Activated CD4-positive, alpha-beta memory T cell treated with anti-CD3 and anti-CD28 coated beads, Interleukin-2, amount 10 ng/mL, durations not matched to agents 7 days and 5 days (primary cell): Measurements from ENCODE around the gene STON2. TPM values are rescaled to one million over a fixed set of nuclear protein-coding genes. Genes with fewer than 3 reads are reported as not detected.
"Not testable (repeated sequence)": the region's sequence is repeated elsewhere in the genome, so short reads cannot be mapped to it uniquely, and the experiment has no call there.

Source experiments
- CTCF ChIA-PET: fragments of 350-600 bp; sonication (Branson Sonifier 250); formaldehyde crosslinking; loops from one replicate; lab custom pipeline; 2021; ENCODE audit warnings: antibody characterized with exemption, inconsistent platforms; lab: Charles Lee
- POLR2A ChIA-PET: fragments of 350-600 bp; sonication (Branson Sonifier 250); formaldehyde crosslinking; loops from one replicate; lab custom pipeline; 2021; ENCODE audit warnings: antibody characterized with exemption; lab: Charles Lee
- DNase-seq: peaks from one replicate; pipeline ENCODE4 v3.0.0-alpha.2; 2020
- H3K27ac Mint-ChIP-seq: one replicate; pipeline ENCODE4 v1.8.0; 2021; ENCODE audit warnings: mild to moderate bottlenecking, mixed read lengths
- H3K27me3 Mint-ChIP-seq: one replicate; pipeline ENCODE4 v1.8.0; 2021; ENCODE audit warnings: mixed read lengths
- H3K36me3 Mint-ChIP-seq: one replicate; pipeline ENCODE4 v1.8.0; 2021; ENCODE audit warnings: low read depth, mixed read lengths
- H3K4me1 Mint-ChIP-seq: one replicate; pipeline ENCODE4 v1.8.0; 2021; ENCODE audit warnings: mixed read lengths
- H3K4me3 Mint-ChIP-seq: one replicate; pipeline ENCODE4 v1.8.0; 2021; ENCODE audit warnings: mild to moderate bottlenecking, mixed read lengths
- H3K9me3 Mint-ChIP-seq: one replicate; pipeline ENCODE4 v1.8.0; 2021; ENCODE audit warnings: mixed read lengths
- total RNA-seq, 2 experiments: library from RNA; stranded (reverse); gene quantifications; one replicate each; pipeline ENCODE4 v1.2.3, GENCODE V29; 2021

The STON2 gene
- total RNA-seq, 2 experiments from 2014 or later = 3.0 to 4.3 TPM

DNA sequence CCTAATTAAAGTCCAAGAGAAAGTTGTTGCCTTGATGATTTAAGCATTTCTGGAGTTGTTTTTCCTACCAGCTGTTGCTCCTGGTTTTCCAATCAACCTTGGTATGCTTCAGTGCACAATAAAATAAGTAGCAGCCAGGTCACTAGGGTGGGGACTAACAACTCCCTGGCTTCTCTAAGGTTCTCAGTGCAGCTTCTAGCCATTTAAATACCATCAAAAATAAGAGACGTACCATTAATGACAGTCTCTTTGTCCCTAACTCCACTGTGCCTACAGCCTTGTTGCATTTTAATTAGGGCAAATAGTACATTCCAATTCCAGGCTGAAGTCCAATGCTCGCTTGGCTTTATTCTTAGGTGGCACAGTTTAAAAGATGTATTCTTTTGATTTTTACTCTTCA lies 11.8 kb downstream of the STON2 start:
- ChIA-PET CTCF (no interaction called here), POLR2A (no interaction called here)
- H3K27ac Mint-ChIP-seq = no peak overlapping the region
- no peaks in the 10 kb centered on the region for H3K9me3 Mint-ChIP-seq
- H3K4me1 Mint-ChIP-seq = peaks cover 7% of the 10 kb centered on the region
- H3K27me3 Mint-ChIP-seq = peaks cover 27% of the 10 kb centered on the region
- no peak for DNase-seq
- no peak overlapping the region for H3K4me3 Mint-ChIP-seq
- H3K36me3 Mint-ChIP-seq = no peaks in the 10 kb centered on the region

DNA sequence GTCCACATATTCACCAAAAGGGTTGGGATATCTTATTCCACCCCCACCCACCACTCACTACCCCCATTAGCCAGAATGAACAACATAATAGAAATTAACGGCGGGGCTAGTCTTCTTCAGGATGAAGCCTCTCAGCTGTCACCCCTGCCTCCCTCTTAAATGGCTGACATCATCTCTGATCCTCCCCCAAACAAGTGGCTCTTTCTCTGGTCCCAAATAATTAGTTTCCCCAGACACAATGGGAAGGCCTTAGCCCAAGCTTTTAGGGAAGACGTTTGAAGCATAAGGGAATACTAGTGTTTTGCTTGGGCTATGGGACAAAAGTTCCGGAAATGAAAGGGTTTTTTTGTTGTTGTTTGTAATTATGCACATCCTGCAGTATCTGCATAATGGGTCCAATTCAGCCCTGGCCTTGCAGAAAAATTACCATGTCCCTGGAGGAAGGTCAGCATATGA lies 13.8 kb downstream of the STON2 start:
- Mint-ChIP-seq H3K4me3 (no peak overlapping the region), H3K4me1 (peaks cover 7% of the 10 kb centered on the region), H3K9me3 (no peaks in the 10 kb centered on the region), H3K36me3 (no peaks in the 10 kb centered on the region), H3K27ac (no peak overlapping the region), H3K27me3 (peaks cover 24% of the 10 kb centered on the region)
- CTCF ChIA-PET = no interaction called here
- POLR2A ChIA-PET = no interaction called here
- DNase-seq = no peak

DNA sequence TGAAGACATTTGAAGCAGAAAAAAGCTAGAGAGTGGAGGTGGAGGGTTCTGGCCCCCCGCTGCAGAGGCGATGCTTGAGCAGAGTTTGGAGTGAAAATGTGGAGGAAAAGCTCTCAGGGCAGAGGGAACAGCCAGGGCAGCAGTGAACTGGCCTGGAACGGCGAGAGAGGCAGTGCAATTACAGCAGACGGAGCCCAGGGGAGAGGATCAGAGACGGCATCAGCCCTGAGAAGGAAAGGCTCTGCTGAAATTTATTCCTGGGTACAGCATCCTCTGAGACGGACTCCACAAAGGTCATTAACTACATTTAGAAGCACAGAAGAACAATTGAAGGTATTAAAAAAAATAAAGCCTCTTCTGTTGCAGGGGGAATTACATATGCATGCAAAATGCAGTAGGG lies 14.2 kb downstream of the STON2 start:
- Mint-ChIP-seq H3K27ac (no peak overlapping the region), H3K36me3 (no peaks in the 10 kb centered on the region), H3K4me3 (no peak overlapping the region), H3K4me1 (peaks cover 5% of the 10 kb centered on the region), H3K9me3 (no peaks in the 10 kb centered on the region), H3K27me3 (peaks cover 20% of the 10 kb centered on the region)
- CTCF ChIA-PET = no interaction called here
- POLR2A ChIA-PET = no interaction called here
- DNase-seq = no peak

DNA sequence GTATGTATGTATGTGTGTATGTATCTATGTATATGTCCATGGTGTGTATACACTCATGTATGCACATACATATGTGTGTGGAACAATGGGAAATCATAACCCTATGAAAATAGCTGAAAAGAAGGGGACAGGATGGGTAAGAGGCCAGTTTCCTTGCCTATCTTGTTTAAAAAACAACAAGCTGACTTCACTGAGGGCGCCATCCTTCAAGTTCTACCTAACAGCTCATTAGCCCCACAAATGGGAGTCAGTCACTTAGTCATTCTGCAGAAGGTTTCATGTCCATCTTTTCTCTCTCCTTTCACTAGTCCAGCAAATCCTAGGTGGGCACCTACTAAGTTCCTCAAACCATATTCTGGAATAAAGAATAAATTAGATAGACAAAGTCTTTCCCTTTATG lies 14.7 kb downstream of the STON2 start:
- H3K27me3 Mint-ChIP-seq = peaks cover 22% of the 10 kb centered on the region
- H3K27ac Mint-ChIP-seq = no peak overlapping the region
- POLR2A ChIA-PET = no interaction called here
- H3K36me3 Mint-ChIP-seq = no peaks in the 10 kb centered on the region
- no peak for DNase-seq
- CTCF ChIA-PET = no interaction called here
- no peaks in the 10 kb centered on the region for H3K9me3 Mint-ChIP-seq
- peaks cover 3% of the 10 kb centered on the region for H3K4me1 Mint-ChIP-seq
- no peak overlapping the region for H3K4me3 Mint-ChIP-seq

DNA sequence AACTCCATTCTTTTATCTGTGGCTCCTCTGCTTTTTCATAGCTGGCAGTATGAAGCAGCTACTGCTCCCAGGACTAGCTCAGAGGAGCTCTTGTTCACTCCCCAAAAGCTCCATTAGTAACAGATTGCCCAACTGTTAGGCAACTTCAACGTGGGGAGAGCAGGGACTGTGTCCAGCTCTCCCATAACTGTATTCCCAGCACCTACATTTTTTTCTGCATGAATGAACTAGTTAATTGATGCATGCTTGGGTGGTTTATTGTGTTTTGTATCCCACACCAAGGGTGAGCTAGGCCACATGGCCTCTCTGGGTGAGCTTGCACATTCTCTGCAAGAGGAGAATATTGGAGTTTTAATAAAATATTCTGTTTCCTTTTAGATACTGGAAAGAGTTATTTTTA lies 15.2 kb downstream of the STON2 start:
- POLR2A ChIA-PET = no interaction called here
- H3K36me3 Mint-ChIP-seq = no peaks in the 10 kb centered on the region

DNA sequence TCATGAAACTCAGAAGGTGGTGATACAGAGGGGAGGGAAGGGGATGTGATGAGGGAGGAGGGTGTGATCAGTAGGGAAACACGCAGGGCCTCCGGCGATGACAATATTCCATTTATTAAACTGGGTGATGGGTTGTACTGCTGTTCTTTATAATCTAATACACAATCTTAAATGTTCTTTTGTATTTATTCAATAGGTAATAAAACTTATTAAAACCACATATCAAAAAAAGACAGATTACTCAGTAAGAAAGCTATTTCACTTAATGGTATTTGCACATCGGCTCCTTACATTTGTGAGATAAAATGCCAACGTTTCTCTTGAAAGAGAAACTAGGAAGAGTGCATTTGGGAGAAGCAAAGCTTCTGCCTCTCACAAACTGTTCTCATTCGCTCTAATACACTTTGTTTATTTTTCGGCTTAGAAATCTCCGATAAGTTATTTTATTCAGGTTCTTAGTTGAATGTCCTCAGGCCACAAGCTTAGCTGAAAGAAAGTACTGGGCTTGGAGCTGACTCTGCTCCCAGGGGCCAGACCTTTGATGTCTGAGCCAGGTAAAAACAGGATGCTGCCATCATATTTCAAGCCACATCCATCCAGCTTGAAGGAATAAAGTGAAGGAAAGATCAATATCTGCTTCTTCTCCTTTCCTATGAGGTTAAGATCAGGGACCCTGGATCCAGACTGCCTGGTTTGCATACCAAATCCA lies 17.5 kb downstream of the STON2 start:
- Mint-ChIP-seq H3K27ac (no peak overlapping the region), H3K4me1 (no peaks in the 10 kb centered on the region), H3K4me3 (no peak overlapping the region), H3K36me3 (no peaks in the 10 kb centered on the region), H3K9me3 (no peaks in the 10 kb centered on the region), H3K27me3 (peaks cover 26% of the 10 kb centered on the region)
- ChIA-PET CTCF (interaction anchor here (0.5 to 0.9 kb wide), 2 partner anchors 219 to 334 kb away, joined by 3 to 4 read pairs; no protein-coding TSS in a partner anchor), POLR2A (no interaction called here)
- DNase-seq = no peak

More for the DNA sequence above, 15.2 kb downstream of the STON2 start:
- DNase-seq = no peak
- no peak overlapping the region for H3K27ac Mint-ChIP-seq
- CTCF ChIA-PET = no interaction called here
- peaks cover 25% of the 10 kb centered on the region for H3K27me3 Mint-ChIP-seq
- H3K4me1 Mint-ChIP-seq = no peaks in the 10 kb centered on the region
- no peak overlapping the region for H3K4me3 Mint-ChIP-seq
- H3K9me3 Mint-ChIP-seq = no peaks in the 10 kb centered on the region

DNA sequence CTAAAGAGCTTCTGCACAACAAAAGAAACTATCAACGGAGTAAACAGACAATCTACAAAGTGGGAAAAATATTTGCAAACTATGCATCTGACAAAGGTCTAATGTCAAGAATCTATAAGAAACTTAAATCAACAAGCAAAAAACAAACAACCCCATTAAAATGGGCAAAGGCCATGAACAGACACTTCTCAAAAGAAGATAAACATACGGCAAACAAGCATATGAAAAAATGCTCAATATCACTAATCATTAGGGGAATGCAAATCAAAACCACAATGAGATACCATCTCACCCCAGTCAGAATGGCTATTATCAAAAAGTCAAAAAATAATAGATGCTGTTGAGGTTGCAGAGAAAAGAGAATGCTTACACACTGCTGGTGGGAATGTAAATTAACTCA lies 20.1 kb downstream of the STON2 start:
- H3K4me3 Mint-ChIP-seq, DNase-seq, POLR2A ChIA-PET, H3K36me3 Mint-ChIP-seq, CTCF ChIA-PET, H3K9me3 Mint-ChIP-seq, H3K27ac Mint-ChIP-seq, H3K4me1 Mint-ChIP-seq: not testable (repeated sequence)
- H3K27me3 Mint-ChIP-seq = peaks cover 26% of the 10 kb centered on the region

DNA sequence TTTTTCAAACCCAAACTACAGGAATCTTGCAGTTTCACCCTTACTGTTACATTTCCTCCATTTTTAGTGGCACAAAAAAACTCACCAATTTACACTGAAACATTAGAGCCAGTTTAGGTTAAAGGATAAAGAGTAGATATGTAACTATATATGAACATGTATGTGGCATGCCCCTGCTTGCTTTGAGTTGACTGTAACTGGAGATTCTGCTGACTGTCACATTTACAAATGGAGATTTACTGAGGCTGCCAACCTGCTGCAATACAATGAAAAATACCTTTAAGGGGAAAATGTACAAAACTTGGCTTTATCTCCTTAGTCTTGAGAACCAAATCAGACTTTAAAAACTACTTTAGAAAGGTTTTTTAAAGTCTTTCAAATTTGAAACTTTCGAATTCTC lies 28.3 kb downstream of the STON2 start:
- Mint-ChIP-seq H3K27ac (no peak overlapping the region), H3K4me3 (no peak overlapping the region), H3K4me1 (no peaks in the 10 kb centered on the region), H3K36me3 (no peaks in the 10 kb centered on the region), H3K9me3 (no peaks in the 10 kb centered on the region), H3K27me3 (peaks cover 6% of the 10 kb centered on the region)
- POLR2A ChIA-PET = no interaction called here
- DNase-seq = no peak
- CTCF ChIA-PET = no interaction called here

DNA sequence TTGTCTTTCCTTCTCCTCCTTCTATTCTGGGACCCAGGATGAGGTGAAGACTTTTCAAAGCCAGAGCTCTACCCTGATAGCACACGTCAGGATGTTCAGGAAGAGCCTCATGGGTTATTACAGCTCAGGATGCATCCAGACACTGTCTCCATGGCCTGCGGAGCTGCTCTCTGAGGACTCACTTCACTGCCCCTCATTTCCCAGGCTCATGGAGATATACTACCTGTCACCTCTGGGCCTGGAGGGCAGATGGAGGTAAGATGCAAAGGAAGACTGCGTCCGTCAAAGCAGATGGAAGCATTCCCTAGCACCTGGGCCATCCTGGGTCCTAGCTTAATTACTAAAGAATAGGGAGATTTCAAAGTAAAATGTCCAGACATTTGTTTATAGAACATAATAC lies 32.6 kb downstream of the STON2 start:
- peaks cover 1% of the 10 kb centered on the region for H3K27me3 Mint-ChIP-seq
- DNase-seq = no peak
- no peaks in the 10 kb centered on the region for H3K36me3 Mint-ChIP-seq
- H3K27ac Mint-ChIP-seq = no peak overlapping the region
- H3K4me1 Mint-ChIP-seq = no peaks in the 10 kb centered on the region
- no peak overlapping the region for H3K4me3 Mint-ChIP-seq
- H3K9me3 Mint-ChIP-seq = no peaks in the 10 kb centered on the region
- CTCF ChIA-PET = no interaction called here
- POLR2A ChIA-PET = no interaction called here

DNA sequence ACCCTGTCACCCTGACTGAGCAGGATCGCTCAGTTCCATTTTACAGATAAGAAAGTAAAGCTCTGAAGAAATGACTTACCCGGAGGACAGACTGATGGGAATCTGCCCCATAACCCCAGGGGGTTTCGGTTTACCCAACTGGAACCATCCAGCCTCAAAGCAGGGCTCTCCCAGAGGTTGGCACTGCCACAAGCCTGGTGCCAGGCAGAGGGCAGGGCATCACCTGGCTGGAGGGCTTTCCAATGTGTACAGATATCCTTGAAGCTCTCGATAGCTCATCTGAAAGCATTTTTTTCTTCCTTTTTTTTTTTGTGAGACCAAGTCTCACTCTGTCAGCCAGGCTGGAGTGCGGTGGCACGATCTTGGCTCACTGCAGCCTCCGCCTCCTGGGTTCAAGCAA lies 33.2 kb downstream of the STON2 start:
- DNase-seq = no peak
- H3K4me1 Mint-ChIP-seq = no peaks in the 10 kb centered on the region
- no peaks in the 10 kb centered on the region for H3K9me3 Mint-ChIP-seq
- H3K36me3 Mint-ChIP-seq = no peaks in the 10 kb centered on the region
- H3K4me3 Mint-ChIP-seq = no peak overlapping the region
- ChIA-PET POLR2A (no interaction called here), CTCF (no interaction called here)
- H3K27ac Mint-ChIP-seq = no peak overlapping the region
- H3K27me3 Mint-ChIP-seq = peaks cover 1% of the 10 kb centered on the region

DNA sequence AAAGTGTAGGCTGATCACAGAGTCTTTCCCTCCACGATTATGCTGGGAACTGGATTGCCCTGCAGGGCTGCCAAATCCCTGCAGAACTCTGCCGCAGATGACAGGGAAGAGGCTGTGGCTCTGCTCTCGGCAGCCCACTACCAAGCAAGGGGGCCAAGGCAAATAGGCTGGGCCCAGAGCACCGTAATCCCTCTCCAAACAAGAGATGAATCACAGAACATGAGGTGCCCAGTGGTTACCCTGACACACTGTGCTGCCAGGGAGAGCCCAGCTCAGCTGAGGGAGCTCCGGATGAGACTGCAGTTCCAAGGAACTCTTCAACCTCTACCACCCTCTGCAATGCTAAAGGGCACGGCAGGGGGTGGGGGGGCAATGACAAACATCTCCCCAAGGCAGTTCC lies 33.9 kb downstream of the STON2 start:
- no peaks in the 10 kb centered on the region for H3K4me1 Mint-ChIP-seq
- H3K27me3 Mint-ChIP-seq = peaks cover 1% of the 10 kb centered on the region
- no peak for DNase-seq
- POLR2A ChIA-PET = no interaction called here
- H3K27ac Mint-ChIP-seq = no peak overlapping the region
- no peaks in the 10 kb centered on the region for H3K9me3 Mint-ChIP-seq
- CTCF ChIA-PET = no interaction called here
- no peak overlapping the region for H3K4me3 Mint-ChIP-seq
- H3K36me3 Mint-ChIP-seq = no peaks in the 10 kb centered on the region

DNA sequence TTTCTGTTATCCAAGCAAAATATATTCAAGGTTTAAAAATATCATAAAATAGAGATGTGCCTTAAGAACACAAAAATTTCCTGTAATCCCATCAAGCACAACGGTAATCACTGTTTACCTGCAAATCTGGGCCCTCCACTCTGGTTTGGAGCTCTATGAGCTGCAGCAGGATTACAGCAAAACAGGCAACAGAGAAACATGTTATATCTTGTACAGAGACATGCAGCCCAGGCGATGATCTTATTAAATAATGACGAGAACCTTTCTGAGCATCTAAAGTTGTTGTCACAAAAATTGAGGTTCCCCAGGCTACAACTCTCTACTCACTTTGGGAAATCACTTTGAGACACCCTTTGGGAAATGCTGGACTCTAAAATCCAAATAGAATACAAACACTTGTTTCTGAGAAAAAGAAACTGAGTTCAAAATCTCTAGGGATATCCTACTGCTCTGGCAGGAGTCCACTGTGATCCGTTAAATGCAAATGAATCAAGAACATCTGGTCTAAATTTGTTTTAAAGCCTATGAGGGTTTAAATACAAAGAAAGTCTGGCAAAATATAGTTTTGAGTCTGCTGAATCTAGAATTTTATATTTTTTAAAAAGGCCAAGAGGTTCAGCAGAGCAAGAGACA lies 36.3 kb downstream of the STON2 start:
- Mint-ChIP-seq H3K36me3 (no peaks in the 10 kb centered on the region), H3K4me1 (no peaks in the 10 kb centered on the region), H3K27ac (no peak overlapping the region), H3K9me3 (no peaks in the 10 kb centered on the region), H3K27me3 (peaks cover 10% of the 10 kb centered on the region), H3K4me3 (no peak overlapping the region)
- DNase-seq = no peak
- ChIA-PET CTCF (no interaction called here), POLR2A (no interaction called here)

DNA sequence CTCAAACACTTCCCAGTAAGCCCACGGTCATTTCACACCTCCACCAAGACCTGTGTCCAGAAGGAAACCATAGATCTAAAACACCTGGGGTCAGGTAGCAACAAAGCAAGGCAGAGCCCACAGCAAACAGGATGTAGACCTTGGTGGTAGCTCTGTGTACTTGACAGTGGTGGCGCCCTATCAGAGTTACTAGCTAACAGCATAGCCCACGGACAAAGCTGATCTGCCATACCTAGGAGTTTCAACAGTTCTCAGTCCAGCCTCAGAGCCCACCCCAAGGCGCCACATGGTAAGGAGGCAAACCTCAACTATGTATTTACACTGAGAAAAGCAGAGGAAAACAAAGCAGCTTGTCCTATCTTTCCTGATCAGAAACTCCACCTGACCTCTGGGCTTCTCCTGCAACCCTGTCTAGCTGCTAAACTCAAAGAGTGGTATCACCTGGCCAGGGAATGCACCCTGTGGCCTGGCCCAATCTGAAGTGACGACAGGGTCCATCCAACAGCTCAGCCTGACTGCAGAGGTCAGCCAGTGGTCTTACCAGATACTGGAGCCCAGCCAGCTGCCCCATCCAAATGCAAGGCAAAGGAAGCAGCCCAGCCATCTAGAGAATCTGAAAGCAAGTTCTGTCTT lies 46.3 kb downstream of the STON2 start:
- H3K4me1 Mint-ChIP-seq = no peaks in the 10 kb centered on the region
- ChIA-PET CTCF (no interaction called here), POLR2A (no interaction called here)
- no peak overlapping the region for H3K4me3 Mint-ChIP-seq
- no peak for DNase-seq
- peaks cover 5% of the 10 kb centered on the region for H3K27me3 Mint-ChIP-seq
- no peaks in the 10 kb centered on the region for H3K36me3 Mint-ChIP-seq
- H3K9me3 Mint-ChIP-seq = peaks cover 4% of the 10 kb centered on the region
- H3K27ac Mint-ChIP-seq = no peak overlapping the region
